Measurements from ENCODE around the gene THSD4.
"Not testable (repeated sequence)": the region's sequence is repeated elsewhere in the genome, so short reads cannot be mapped to it uniquely, and the experiment has no call there.

The THSD4 gene

GRCh38 chr15:71650603-71651002 is 535.3 kb downstream of the THSD4 start:
- no peak for DNase-seq

- no peak for DNase-seq
Measured at GRCh38 chr15:71651750-71652186, 536.5 kb downstream of the THSD4 start.

- DNase-seq = no peak
Measured at GRCh38 chr15:71654042-71654719, 538.9 kb downstream of the THSD4 start.

- no peak for DNase-seq
Measured at GRCh38 chr15:71654720-71655174, 539.5 kb downstream of the THSD4 start.

GRCh38 chr15:71656425-71656824 is 541.2 kb downstream of the THSD4 start:
- no peak for DNase-seq

- no peak for DNase-seq
Measured at GRCh38 chr15:71657141-71657540, 541.9 kb downstream of the THSD4 start.

- no peak for DNase-seq
Measured at GRCh38 chr15:71658036-71658435, 542.8 kb downstream of the THSD4 start.

GRCh38 chr15:71658827-71659729 is 543.8 kb downstream of the THSD4 start:
- DNase-seq = no peak

GRCh38 chr15:71659730-71660067 is 544.4 kb downstream of the THSD4 start:
- no peak for DNase-seq

GRCh38 chr15:71660501-71660900 is 545.2 kb downstream of the THSD4 start:
- no peak for DNase-seq

- DNase-seq = no peak
Measured at GRCh38 chr15:71662306-71662705, 547.0 kb downstream of the THSD4 start.

GRCh38 chr15:71664622-71665021 is 549.4 kb downstream of the THSD4 start:
- no peak for DNase-seq

- no peak for DNase-seq
Measured at GRCh38 chr15:71666763-71667620, 551.7 kb downstream of the THSD4 start.

- no peak for DNase-seq
Measured at GRCh38 chr15:71669688-71670087, 554.4 kb downstream of the THSD4 start.

- DNase-seq = not testable (repeated sequence)
Measured at GRCh38 chr15:71670222-71670621, 555.0 kb downstream of the THSD4 start.

GRCh38 chr15:71674354-71674753 is 559.1 kb downstream of the THSD4 start:
- DNase-seq = no peak

- no peak for DNase-seq
Measured at GRCh38 chr15:71677352-71677751, 562.1 kb downstream of the THSD4 start.

- DNase-seq = no peak
Measured at GRCh38 chr15:71677766-71678165, 562.5 kb downstream of the THSD4 start.

- DNase-seq = no peak
Measured at GRCh38 chr15:71678191-71678590, 562.9 kb downstream of the THSD4 start.

- no peak for DNase-seq
Measured at GRCh38 chr15:71678605-71679004, 563.3 kb downstream of the THSD4 start.

- DNase-seq = no peak
Measured at GRCh38 chr15:71679223-71679792, 564.0 kb downstream of the THSD4 start.

GRCh38 chr15:71679793-71680353 is 564.6 kb downstream of the THSD4 start:
- DNase-seq = no peak
